Stimulated activated CD4-positive, alpha-beta T cell treated with anti-CD3 and anti-CD28 coated beads, Interleukin-4, amount 100 ng/mL, for 4 hours (primary cell): Measurements from ENCODE around the gene ZNF236.
"Not testable (repeated sequence)": the region's sequence is repeated elsewhere in the genome, so short reads cannot be mapped to it uniquely, and the experiment has no call there.

Experiments used
- DNase-seq, 2 experiments: peaks; one replicate each; pipeline ENCODE4 v3.0.0-alpha.2; 2020

ZNF236 gene

DNA sequence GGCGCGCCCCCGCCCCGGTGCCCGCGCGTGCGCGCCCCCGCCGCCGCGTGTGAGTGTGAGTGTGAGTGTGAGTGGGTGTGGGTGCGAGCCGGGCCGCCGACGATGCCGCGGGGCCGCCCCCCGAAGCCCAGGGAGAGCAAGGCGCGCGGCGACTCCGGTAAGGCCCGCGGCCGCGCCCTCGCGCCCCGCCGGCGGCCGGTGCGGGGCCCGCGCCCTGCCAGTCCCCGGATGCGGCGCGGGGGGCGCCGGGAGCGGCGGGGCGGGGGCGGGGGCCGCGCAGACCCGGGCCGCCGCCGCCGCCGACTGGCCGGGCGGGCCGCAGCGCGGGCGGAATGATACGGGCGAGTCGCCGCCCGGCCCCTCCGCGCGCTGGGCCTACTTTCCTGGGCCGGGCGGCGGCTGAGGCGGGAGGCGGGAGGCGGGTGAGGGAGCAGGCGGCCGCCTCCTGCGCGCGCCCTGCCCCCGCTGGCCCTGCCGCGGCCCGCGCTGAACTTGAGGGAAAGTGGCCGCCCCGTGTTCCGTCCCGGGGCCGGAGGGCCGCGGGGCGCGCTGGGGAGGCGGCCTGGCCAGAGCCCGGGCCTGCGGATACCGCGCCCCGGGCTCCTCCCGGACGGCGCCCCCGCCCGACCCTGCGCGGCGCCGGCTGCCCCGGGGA is at the start of gene ZNF236:
TSS of gene ZNF236 (plus strand) at position 52 of the 655 bp plus-strand sequence. CDS start at position 103, 51 bp downstream.
- peak; percentile 62 to 72 for DNase-seq

DNA sequence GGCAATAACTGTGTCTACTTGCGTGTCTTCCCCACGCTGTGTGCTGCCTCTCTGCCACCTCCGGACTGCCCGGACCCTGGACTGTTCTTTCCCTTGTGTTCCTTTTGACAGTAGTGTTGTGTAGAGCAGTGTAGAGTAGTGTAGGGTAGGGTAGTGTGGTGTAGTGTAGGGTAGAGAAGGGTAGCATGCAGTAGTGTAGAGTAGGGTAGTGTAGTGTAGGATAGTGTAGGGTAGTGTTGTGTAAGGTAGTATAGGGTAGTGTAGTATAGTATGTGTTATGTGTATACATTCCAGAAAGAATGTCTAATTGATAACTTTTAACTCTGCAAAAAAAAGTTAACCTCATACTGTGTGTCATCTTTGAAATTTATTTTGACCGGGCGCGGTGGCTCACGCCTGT is 49.7 kb upstream of the ZNF236 start:
- DNase-seq = no peak

DNA sequence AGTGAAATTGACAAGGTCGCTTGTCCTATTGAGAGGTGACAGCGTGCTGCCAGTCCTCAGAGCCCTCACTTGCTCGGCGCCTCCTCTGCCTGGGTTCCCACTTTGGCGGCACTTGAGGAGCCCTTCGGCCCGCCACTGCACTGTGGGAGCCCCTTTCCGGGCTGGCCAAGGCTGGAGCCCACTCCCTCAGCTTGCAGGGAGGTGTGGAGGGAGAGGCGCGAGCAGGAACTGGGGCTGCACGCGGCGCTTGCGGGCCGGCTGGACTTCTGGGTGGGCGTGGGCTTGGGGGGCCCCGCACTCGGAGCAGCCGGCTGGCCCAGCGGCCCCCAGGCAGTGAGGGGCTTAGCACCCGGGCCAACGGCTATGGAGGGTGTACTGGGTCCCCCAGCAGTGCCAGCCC is 45.3 kb upstream of the ZNF236 start:
- DNase-seq = not testable (repeated sequence)

DNA sequence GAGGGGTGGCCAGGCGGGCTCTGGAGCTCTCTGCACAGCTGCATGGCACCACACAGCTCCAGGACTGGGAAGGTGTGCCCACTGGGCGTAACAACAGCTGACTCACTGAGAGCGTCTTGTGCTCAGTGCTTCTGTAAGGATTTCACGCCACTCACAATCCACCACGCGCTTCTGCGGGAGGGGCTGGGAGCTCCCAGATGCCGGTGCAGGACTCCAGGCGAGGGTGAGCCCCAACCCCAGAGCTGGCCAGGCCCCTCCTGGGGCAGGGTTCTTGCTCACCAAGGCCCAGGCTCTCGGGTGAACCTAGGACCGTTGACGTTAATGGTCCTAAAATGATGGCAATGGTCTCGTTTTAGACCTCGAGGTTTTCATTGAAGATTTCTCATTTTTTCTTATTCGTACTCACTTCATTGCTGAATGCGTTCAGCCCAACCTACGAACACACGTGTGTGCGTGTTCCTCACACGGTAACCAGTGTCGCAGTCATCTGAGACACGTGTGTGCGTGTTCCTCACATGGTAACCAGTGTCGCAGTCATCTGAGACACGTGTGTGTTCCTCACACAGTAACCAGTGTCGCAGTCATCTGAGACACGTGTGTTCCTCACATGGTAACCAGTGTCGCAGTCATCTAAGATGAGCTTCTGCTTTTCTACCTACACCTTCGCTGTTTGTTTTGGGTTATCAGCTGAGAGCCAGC is 38.4 kb upstream of the ZNF236 start:
- DNase-seq = no peak

DNA sequence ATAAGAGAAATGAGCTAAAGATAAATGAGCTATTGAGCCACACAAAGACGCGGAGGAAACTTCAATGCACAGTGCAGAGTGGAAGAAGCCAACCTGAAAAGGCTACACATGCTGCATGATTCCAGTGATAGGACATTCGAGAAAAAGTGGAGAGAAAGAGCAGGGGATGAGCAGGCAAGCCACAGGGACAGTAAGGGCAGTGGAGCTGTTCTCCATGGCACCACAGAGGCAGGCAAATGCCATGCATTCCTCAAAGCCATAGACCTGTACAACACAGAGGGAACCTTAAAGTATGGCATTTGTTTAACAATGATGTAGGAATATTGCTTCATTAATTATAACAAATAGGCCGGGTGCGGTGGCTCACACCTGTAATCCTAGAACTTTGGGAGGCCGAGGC is 36.5 kb upstream of the ZNF236 start:
- DNase-seq = no peak

DNA sequence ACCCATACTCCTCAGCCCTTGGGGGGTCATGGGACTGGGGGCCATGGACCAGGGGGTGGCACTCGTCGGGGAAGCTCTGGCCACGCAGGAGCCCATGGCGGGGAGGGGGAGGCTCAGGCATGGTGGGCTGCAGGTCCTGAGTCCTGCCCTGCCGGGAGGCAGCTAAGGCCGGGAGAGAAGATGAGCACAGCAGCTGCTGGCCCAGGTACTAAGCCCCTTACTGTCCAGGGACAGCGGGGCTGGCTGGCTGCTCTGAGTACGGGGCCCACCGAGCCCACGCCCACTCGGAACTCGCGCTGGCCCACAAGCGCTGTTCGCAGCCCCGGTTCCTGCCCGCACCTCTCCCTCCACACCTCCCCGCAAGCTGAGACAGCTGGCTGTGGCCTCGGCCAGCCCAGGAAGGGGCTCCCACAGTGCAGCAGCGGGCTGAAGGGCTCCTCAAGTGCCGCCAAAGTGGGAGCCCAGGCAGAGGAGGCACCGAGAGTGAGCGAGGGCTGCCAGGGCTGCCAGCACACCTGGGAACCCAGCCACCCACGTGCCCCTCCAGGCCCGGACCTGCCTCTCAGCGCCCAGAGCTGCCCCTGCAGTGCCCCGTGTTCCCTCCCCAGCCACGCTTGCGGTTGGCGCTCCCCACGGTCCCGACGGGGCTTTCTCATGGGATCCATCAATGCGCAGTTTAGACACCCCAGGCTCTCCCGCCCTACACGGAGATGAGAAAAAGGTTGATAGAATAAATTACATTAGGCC is 33.6 kb upstream of the ZNF236 start:
- no peak for DNase-seq

DNA sequence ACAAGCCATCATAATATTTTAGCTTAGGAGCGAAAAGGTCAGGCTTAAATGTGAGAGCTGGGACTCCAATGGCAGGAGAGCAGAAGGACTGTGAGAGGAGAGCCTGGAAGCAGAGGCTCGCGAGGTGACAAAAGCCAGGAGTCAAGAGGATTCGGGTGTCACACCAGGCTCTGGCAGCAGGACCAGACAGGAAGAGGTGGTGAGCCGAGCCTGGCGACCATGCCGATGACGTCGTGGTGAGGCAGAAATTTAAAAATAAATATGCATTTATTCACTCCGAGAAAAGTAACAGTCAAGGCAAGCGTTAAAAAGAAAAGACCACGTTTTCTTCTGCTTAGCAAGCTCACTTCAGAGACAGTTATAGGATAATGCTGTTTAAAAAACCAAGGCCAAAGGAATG is 31.3 kb upstream of the ZNF236 start:
- no peak for DNase-seq

DNA sequence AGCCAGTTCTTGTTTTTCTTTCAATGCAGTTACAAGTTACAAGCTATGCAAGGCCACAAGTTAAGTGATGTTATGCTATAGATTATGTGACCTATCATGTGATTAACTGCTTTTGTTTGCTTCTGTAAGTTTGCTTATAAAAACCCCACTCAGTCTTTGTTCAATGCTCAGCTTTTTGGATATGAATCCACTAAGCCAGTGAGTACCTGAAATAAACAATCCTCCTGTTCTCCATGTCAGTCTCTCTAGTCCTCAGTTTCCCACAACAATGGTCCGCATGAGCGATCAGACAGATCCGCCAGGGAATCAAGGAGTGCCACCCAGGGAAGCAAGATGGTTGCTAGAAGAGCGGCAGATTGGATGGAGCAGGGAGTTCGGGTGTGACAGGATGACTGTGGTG is 30.7 kb upstream of the ZNF236 start:
- no peak for DNase-seq

DNA sequence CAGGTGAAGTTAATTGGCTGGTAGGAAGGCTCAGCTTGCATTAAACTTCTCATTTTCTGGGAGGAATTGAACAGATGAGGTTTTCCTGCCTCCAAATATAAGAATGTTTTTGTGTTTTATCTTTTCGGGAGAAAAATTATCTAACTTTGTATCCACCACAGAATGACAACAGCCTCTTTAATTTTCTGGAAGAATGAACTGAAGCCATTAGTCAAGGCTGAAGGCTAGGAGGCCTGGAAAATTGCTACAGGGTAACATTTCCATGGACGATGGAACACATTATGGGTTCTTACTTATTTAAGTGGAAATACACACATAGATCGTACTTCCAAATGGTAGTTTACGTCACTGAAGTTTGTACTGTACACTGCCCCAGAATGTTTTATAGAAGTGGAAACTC is 28.0 kb upstream of the ZNF236 start:
- DNase-seq = no peak

DNA sequence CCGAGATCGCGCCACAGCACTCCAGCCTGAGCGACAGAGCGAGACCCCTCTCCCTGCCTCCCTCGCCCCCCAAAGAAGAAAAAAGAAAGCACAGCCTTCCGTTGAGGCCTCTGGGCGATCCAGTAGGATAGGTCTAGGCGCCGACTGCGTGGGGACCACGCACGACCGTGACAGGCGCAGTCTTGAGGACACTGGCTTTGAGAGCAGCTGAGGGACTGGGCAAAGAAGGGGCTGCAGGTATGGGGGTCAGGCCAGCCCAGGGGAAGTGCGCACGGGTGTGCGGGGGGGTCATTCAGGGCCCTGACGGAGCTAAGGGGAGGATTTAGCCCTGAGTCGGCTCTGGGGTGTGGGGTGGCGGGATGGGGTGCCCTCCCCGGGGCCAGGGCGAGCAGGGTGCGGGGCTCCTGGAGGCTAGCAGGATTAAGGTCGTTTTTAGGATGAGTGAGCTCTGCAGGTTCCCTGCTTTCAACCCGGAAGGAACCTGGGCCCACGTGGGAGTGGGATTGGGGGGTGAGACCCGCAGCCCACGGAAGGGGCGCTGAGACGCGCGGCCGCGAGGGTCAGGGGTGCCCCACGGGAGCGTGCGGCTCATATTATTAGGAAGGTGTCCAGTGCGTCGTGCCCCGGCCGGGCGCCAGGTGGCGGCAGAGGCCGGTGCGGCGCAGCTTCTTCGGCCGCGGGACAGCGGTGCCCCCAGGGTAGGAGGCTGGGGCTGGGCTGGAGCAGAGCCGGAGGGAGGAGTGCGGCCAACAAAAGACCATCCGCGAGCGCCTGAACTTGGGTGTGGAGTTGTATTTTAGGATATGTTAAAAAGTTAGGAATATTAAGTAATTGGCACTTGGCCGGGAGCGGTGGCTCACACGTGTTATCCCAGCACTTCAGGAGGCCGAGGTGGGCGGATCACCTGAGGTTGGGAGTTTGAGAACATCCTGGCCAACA is 20.5 kb upstream of the ZNF236 start:
- DNase-seq = peak in 1 of 2 experiments; percentile 52

DNA sequence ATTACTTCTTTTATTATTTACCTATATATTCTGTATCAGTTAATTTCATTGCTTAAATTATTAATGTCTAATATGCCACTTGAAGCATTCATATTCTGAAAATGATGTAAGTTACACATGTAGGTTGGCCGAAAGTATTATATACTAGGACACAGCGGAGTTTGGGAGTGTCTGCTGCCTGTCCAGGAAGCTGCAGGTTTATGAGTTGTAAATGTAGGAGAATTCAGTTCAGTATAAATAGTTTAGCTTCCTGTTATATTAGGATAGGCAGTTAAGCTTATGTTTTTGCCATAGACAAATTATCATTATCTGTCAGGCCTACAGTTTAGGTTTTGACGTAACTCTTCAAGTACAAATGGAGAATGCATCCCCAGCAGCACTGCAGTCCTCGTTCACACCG is 18.9 kb upstream of the ZNF236 start:
- DNase-seq = no peak

DNA sequence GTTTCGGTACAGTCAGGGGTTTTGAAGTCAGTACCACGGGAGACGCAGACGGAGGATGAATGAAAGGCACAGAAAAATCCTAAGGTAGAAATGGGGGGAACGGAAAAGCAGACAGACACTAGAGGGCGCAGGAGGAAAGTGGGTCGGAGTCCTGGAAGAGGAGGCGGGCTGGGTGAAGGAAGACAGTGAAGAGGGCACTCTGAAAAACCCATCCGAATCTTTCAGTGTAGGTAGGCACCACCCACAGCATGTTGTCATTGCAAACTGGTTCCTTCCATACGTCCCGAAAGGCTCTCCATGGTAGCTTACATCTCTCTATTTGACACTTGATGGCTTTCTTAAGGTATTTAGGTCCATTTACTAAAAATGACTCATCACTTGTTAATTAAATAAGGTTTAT is 18.5 kb upstream of the ZNF236 start:
- peak; percentile 59 to 64 for DNase-seq

DNA sequence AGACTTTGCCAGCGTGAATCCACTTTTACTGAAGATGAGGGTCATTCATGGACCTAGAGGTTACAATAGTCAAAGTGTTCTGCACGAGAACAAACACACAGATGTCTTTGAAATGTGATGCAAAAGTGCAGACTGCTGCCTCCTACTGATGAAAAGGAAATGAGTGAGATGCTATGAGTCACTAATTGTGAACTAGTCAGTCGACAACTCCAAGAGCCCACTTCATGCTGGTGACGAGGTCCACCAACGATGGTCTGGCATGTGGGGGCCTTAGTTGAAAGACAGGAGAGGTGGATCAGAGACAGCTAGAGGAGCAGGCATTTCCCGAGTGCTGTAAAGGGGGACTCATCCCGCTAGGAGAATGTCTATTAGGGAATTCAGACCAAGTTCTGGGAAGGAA is 17.1 kb upstream of the ZNF236 start:
- no peak for DNase-seq

DNA sequence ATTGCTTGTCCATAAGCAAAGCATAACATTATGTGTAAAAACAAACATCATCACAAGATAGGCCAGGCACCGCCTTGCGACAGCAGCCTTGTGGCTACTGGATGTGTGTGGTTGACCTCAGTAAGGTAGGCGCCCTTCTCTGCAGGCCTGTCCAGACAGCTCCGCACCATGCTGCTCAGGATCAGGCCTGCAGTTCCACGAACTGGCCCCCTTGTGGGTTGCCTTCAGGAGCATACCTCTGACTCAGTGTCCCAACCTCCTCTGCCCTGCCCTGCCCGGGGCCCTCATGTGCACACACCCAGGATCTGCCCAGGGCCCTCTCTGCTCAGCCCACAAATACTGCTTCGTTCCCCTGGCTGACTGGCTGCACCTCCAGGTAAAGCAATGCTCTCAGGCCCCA is 16.1 kb upstream of the ZNF236 start:
- no peak for DNase-seq

DNA sequence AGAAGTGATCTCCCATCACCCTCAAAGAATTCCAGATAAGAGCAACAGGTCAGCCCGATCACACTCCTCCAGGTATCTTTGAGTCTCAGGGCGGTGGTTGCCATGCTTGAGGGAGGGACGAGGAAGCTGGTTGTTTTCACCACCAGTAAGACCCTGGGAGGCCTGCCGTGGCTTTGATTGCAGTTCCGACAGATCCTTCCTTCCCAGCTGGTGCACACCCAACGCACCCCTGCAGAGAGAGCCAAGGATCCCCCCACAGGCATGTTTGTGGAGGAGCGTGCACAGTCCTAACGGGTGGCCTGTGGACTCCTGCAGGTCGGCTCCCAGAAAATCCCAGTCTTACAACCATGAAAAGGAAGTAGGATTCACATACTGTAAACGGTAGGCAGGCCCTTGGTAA is 13.8 kb upstream of the ZNF236 start:
- DNase-seq = no peak

DNA sequence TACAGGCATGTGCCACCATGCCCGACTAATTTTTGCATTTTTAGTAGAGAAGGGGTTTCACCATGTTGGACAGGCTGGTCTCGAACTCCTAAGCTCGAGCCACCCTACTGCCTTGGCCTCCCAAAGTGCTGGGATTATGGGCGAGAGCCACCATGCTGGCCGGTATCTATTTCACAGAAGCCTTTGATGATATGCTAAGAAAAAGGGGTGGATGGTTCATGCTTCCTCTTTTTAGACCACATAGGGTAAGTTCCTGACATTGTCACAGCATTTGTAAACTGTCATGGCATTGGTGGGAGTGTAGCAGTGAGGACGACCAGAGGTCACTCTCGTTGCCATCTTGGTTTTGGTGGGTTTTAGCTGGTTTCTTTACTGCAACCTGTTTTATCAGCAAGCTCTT is 10.8 kb upstream of the ZNF236 start:
- not testable (repeated sequence) for DNase-seq

DNA sequence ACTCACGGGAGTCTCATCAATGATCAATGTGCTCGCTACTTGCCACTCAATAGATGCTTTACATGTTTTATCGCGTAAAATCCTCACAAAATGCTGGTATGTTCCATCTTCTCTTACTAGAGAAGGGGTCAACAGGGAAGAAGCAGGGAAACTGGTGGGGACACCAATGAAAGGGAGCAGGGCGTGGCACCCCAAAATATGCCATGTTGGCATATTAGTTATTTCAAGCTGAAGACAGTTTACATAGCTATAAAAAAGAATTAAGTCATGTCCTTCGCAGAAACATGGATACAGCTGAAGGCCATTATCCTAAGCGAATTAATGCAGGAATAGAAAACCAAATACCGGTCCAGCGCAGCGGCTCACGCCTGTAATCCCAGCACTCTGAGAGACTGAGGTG is 8.1 kb upstream of the ZNF236 start:
- no peak for DNase-seq

DNA sequence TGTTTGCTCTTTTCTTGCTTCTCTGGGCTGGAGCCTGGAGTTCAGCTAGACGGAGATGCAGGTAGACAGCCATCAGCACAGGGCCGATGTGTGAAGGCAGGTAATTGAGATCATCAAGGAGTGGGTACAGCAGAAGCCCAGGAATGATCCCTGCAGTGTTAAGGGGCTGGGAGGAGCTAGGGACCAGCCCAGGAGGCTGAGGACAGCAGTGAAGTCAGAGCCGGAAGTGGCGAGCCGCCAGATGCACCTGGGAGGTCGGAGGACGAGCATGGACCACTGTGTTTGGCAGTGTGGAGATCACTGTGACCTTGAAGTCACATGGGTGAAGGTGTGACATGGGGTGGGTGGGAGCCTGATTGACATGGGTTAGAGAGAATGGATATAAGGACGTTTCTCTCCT is 6.2 kb upstream of the ZNF236 start:
- DNase-seq = no peak

DNA sequence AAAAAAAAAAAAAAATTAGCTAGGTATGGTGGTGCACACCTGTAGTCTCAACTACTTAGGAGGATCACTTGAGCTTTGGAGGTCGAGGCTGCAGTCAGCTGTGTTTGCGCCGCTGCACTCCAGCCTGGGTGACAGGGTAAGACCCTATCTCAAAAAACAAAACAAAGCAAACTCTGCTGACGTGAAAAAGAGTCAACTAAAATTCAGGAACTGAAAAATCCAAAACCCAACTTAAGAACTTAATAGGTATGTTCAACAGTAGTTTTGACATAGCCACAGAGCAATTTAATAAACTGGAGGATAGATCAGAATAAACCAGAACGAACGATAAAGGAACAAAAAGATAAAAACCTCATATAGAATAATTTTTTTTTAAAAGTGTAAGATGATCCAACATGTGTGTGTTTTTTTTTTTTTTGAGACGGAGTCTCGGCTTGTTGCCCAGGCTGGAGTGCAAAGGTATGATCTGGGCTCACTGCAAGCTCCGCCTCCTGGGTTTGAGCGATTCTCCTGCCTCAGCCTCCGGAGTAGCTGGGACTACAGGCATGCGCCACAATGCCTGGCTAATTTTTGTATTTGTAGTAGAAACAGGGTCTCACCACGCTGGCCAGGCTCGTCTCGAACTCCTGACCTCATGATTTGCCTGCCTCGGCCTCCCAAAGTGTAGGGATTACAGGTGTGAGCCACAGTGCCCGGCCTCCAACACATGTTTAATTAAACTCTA is 4.3 kb upstream of the ZNF236 start:
- no peak for DNase-seq

DNA sequence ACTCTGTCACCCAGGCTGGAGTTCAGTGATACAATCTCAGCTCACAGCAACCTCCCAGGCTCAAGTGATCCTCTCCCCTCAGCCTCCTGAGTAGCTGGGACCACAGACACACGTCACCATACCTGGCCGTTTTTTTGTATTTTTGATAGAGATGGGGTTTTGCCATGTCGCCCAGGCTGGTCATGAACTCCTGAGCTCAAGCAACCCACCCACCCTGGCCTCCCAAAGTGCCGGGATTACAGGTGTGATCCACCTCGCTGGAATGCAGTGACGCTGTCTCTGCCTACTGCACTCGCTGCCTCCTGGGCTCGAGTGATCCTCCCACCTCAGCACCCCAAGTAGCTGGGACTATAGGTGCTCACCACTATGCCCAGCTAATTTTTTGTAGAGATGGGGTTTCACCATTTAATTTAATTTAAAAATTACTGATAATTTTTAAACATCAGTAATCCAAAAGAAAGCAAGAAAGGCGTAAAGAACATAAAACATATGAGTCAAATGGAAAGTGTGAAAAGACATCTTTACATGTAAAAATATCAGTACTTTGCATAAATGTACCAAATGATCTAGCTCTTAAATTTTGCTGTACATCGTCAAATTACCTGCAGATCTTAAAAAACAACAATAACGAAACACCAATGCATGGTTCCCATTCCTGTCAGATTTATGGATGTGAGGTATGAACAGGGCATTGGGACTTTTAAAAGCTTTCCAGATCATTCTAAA is 2.8 kb upstream of the ZNF236 start:
- no peak for DNase-seq

DNA sequence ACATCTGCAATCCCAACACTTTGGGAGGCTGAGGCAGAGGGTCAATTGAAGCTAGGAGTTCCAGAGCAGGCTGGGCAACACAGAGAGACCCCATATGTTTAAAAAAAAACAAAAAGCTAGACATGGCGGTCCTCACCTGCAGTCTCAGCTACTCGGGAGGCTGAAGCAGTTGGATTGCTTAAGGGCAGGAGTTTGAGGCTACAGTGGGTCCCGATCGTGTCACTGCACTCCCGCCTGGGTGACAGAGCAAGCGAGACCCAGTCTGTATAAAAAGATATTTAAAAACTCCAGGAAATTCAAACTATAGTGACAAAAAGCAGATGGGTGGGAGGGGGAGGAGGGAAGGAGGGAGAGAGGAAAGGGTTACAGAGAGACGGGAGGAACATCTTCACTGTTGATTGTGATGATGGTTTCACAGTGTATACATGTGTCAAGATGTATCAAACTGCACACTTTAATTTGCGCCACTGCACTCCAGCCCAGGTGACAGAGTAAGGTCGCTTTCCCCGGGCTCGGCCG is 942 bp upstream of the ZNF236 start:
- no peak for DNase-seq
